GM18951 (cell line): ENCODE results near the gene ZNF280D.

Experiments used
- POLR2A ChIP-seq: IDR thresholded peaks from 4 replicates; pipeline ENCODE4 v1.6.1; 2011; ENCODE audit warnings: mild to moderate bottlenecking; ENCODE audit not compliant: insufficient read length, insufficient read depth; ENCODE audit errors: extremely low read depth
- in situ Hi-C: fragments of 300-500 bp; cut with MboI; formaldehyde crosslinking; loops from one replicate; pipeline ENCODE4 v1.12.0; 2022; ENCODE audit warnings: low sequenced_read_pairs, mixed read lengths, inconsistent platforms; ENCODE audit not compliant: unreplicated experiment

Gene ZNF280D

DNA sequence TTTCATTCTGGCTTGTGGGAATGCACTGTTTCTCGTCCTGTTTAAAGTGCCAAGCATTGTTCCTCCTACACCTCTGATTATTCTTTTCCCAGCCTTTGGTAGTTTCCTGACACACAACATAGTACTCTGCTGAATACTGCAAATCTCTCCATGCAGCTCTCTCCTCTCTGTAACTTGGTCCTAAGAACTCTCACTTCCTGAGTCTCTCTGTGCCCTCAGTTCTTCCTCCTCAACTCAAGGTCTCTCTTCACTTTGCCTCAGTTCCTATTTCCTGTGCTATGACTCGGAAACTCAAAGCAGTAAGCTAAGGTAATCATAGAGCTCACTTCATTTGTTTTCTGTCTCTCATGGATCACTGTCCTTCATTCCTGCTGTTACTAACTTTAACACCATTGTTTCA is 113.4 kb downstream of the ZNF280D start:
- in situ Hi-C loops, result no loop called here
- TF ChIP-seq POLR2A, result no peak

DNA sequence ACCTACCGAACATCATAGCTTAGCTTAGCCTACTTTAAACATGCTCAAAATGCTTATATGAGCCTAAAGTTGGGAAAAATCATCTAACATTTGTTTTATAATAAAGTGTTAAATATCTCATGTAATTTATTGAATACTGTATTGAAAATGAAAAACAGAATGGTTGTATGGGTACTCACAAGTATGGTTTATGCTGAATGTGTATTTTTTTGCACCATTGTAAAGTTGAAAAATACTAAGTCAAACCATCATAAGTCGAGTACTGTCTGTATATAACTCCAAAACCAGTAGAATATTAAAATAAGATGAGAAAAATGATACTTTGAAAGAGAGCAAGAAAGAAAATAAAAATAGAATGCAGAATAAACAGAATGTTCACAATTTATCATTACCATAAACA is 115.7 kb downstream of the ZNF280D start:
- TF ChIP-seq POLR2A, result no peak
- in situ Hi-C loops, result no loop called here

DNA sequence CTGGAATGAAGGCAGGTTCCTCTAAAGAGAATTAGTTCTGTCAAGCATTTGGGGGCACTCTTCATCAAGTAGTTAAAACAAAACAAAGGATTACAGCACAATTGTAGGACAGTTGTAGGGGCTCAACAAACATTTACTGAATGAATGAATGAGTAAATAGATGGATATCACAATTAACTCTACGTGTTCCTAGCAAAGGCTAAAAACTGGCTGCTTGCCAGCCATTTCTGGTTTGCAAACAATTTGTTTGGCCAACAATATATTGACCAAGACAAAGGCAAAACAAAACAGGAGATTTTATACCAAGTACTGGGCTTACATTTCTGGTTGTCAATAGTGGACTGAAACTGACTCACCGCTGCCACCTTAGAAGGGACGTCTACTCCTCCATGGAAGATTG is 116.8 kb downstream of the ZNF280D start:
- in situ Hi-C loops, result no loop called here

DNA sequence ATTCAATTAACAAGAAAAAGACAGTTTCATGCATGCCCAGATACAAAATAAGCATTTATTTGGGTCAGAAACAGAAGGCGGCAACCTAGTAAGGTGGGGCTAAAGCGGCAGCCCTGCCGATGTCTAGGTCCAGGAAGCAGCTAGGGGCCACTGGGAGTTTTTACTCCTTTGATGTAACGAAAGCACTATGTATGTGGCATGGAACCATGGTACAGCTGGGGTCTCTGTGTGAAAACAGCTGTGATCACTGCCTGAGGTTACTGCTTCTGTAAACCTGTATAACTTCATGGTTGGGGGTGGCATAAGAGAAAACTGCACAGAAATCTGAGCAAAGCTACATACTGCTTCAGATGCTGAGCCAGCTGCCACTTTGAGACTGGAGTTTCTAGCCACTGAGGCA is 119.5 kb downstream of the ZNF280D start:
- no peak for TF ChIP-seq POLR2A
- in situ Hi-C loops, result no loop called here

More for the DNA sequence above, 116.8 kb downstream of the ZNF280D start:
- no peak for TF ChIP-seq POLR2A

DNA sequence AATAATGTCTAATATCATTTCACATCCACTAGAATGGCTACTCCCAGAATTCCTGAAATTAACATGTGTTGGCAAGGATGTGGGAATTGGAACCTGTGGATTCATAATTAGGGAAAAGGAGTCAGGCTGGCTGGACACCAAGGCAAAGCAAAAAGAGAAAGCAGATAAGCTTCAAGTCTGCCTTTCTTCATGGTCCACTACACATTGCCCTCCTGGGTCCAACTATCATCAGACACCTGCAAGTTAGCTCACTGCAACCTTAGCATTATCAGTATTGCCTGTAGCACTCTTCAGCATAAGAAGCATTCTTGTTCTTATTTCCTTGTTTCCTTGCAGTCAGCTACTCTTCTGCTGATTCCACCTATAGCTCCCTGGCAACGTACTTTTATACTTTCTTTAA is 124.3 kb downstream of the ZNF280D start:
- in situ Hi-C loops, result no loop called here
- no peak for TF ChIP-seq POLR2A

DNA sequence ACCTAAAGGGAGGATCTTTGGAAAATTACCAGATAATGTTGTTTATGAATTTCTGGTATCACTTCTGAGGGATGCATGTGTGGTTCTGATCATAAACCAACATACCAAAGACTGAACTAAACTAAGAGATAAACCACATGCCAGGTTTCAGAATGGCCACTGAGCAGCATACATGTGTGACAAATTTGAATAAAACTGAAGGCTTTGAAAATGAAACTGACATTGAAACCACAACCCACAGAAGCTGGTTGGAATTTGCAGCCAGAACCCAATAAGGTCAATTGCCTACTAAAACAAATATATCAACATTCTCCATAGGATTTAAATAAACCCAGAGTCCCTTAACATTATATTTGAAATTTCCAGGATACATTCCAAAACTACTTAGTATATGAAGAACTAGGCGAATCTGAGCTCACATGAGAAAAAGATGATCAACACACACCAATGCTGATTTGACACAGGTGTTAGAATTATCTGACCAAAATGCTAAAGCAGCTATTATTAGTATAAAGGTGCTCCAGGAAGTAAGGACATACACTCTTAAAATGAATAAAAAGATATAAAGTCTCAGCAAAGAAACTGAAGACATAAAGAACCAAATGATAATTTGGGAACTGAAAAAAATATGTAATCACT is 125.0 kb downstream of the ZNF280D start:
- in situ Hi-C loops, result no loop called here
- no peak for TF ChIP-seq POLR2A

DNA sequence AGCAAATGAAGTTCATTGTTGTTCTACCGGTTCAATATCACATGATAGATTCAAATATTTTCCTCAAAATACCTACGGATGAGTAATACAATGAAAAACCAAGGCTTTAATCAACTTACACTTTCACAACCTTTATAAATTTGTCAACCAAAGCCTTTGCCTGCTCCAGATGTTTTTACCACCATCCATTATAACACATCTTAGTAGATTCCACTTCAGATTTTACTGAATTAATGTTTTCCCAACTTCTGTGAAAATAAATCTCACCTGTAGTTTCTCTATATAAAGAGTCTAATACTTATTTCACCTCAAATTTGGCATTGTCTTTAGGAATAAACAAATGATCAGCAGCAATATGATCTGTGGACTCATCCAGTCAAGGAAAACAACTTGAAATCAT is 131.1 kb downstream of the ZNF280D start:
- in situ Hi-C loops, result no loop called here
- TF ChIP-seq POLR2A, result no peak

DNA sequence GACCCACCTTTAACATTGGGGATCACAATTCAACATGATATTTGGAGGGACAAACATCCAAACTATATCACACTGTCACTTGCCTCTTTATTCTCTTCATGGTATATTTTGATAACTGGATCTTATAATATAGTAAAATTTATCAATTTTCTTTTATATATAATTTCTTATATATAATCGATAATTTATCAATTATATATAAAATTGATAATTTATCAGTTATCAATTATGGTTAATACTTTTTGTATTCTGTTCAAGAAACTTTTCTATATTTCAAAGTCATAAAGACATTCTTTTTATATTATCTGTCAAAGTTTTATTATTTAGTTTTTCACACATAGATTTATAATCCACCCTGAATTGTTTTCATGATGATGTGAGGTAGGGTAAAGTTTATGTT is 132.9 kb downstream of the ZNF280D start:
- no peak for TF ChIP-seq POLR2A
- in situ Hi-C loops, result no loop called here

DNA sequence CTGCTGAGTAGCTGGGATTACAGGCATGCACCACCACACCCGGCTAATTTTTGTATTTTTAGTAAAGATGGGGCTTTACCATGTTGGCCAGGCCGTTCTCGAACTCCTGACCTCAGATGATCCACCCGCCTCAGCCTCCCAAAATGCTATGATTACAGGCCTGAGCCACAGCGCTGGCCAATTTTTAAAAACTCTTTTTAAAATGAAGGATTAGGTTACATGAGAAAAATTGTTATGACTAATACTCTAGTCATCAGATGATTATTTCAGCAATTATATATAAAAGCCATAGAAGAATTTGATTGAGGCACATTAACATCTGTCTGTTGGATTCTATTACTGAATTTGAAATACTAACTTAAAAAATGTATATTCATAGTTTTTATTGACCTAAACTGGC is 134.3 kb downstream of the ZNF280D start:
- in situ Hi-C loops, result no loop called here
- TF ChIP-seq POLR2A, result no peak

DNA sequence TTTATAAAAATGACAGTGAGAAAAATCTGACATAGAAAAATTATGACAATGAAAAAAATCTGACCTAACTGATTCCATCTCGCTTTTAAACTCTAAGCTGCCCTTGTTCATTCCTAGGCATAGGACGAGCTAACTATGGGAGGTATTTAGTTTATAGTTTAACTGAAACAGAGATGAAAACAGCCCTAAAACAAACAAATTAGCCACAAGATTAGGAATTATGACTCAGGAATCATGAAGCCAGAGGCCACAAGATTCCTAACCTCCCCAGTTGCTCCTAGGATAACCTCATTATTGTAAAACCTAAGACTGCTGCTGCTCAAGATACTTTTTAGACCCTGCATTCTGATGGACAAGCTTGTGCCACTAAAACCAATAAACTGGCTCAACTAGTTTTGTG is 145.6 kb downstream of the ZNF280D start:
- no peak for TF ChIP-seq POLR2A
- in situ Hi-C loops, result no loop called here

DNA sequence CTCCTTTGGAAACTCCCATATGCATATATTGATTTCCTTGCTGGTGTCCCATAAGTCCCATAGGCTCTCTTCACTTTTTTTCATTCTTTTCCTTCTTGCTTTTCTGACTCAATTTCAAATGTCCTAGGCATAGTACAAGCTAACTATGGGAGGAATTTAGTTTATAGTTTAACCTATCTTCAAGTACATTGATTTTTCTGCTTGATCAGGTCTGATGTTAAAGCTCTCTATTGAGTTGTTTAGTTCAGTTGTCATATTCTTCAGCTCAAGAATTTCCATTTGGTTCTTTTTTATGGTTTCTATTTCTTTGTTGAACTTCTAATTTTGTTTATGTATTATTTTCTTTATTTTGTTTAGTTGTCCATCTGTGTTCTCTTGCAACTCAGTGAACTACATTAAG is 147.1 kb downstream of the ZNF280D start:
- TF ChIP-seq POLR2A, result no peak
- in situ Hi-C loops, result no loop called here

DNA sequence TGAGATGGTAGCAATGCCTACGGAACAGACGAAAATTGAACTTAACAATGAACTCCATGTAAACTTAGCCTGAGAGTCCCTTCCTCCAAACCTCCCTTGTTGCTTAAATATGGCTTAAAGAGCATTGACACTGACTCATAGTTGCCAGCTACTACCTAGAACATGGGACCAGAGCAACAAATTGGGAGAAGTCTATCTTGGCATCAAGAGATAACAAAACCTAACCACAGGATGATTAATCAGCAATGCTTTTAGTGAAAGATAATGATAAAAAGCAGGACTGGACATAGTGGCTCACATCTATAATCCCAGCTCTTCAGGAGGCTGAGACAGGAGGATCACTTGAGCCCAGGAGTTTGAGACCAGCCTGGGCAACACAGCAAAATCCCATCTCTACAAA is 150.5 kb downstream of the ZNF280D start:
- in situ Hi-C loops, result no loop called here

More for the DNA sequence above, 150.5 kb downstream of the ZNF280D start:
- no peak for TF ChIP-seq POLR2A
